ENCODE results near the gene REXO2.

REXO2 gene

DNA sequence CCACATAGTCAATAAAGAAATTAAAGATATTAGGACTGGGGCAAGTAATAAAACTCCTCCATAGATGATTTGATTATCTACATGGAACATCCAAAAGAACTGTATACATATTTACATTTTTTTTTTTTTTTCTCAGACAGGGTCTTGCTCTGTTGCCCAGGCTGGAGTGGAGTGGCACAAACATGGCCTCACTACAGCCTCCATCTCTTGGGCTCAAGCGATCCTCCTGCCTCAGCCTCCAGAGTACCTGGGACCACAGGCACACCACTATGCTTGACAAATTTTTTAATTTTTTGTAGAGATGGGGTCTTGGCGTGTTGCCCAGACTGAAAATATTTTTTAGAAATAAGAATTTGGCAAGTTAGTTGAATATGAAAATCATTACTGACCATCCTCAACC, 24.7 kb downstream of the REXO2 start:
- Mint-ChIP-seq H3K27me3 (ENCODE audit: low read depth) (no peaks in the 10 kb centered on the region), H3K9me3 (peaks cover 9% of the 10 kb centered on the region), H3K27ac (no peak overlapping the region), H3K4me3 (no peak overlapping the region), H3K36me3 (ENCODE audit: low read depth) (peaks cover 8% of the 10 kb centered on the region), H3K4me1 (ENCODE audit: low read depth) (no peaks in the 10 kb centered on the region)

- Mint-ChIP-seq H3K36me3 (ENCODE audit: low read depth) (peaks cover 2% of the 10 kb centered on the region), H3K4me1 (ENCODE audit: low read depth) (no peaks in the 10 kb centered on the region), H3K9me3 (peaks cover 8% of the 10 kb centered on the region), H3K27me3 (ENCODE audit: low read depth) (peaks cover 7% of the 10 kb centered on the region), H3K4me3 (no peak overlapping the region), H3K27ac (no peak overlapping the region)
Observed at GRCh38 chr11:114466742-114467141, 27.5 kb downstream of the REXO2 start.

DNA sequence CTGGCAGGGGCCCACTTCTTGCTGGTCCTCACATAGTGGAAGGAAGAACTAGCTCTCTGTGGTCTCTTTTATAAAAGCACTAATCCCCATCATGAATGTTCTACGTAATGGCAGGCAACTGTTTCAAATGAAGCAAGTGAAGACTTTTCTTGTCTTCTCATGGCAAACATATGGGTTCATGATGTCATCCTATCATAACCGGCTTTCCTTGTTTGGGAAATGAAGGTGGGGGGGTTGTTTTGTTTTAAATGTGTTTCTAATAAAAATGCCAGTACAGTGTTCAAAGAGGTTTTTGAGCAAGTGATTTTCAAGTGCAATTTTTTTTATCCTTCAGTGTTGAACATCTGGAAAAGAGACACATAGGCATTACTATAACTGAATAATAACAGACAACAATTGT, 33.4 kb downstream of the REXO2 start:
- Mint-ChIP-seq H3K4me1 (ENCODE audit: low read depth) (no peaks in the 10 kb centered on the region), H3K27ac (no peak overlapping the region), H3K9me3 (no peaks in the 10 kb centered on the region), H3K36me3 (ENCODE audit: low read depth) (no peaks in the 10 kb centered on the region), H3K4me3 (no peak overlapping the region), H3K27me3 (ENCODE audit: low read depth) (peaks cover 19% of the 10 kb centered on the region)

DNA sequence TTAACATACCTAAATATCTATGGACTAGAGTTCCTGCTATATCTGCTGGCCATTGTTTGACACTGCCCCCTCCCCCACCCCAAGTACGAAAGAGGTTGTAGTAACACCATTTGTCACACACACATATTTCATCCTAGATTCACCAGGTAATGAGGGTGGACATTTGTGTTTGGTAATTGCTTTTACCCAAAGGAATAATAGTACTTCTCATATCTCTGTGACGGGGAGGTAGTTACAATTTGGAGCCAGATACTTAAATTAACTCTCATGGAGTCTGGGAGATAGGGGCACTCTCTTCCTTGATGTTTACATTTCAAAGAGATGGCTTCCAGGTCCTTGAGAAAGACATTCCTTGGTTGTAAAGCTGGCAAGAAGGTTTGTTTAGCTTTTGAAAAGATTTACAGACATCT, 38.7 kb downstream of the REXO2 start:
- Mint-ChIP-seq H3K27ac (no peak overlapping the region), H3K9me3 (no peaks in the 10 kb centered on the region), H3K36me3 (ENCODE audit: low read depth) (no peaks in the 10 kb centered on the region), H3K27me3 (ENCODE audit: low read depth) (peaks cover 9% of the 10 kb centered on the region), H3K4me1 (ENCODE audit: low read depth) (no peaks in the 10 kb centered on the region), H3K4me3 (no peak overlapping the region)

DNA sequence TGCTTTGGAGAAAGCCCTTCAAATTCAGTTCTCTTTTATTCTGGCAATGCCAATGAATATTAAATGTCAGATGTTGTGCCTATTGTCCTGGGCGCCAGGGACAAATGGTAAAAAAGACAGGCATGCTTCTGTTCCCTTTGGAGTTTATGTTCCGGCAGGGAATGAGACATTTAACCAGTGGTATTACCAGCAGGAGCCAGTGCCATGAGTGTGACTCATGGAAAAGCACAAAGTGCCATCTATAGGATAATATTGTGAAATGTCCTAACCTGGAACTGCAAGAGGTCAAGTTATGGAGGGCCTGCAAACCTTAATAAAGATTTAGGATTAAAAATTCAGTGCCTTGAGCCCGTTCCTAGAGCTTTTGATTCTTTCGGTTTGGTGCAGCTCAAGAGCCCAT, 39.5 kb downstream of the REXO2 start:
- H3K27ac Mint-ChIP-seq, result no peak overlapping the region
- H3K4me1 Mint-ChIP-seq (ENCODE audit: low read depth), result no peaks in the 10 kb centered on the region
- H3K4me3 Mint-ChIP-seq, result no peak overlapping the region
- no peaks in the 10 kb centered on the region for H3K9me3 Mint-ChIP-seq
- H3K36me3 Mint-ChIP-seq (ENCODE audit: low read depth), result no peaks in the 10 kb centered on the region
- peaks cover 9% of the 10 kb centered on the region for H3K27me3 Mint-ChIP-seq (ENCODE audit: low read depth)

GRCh38 chr11:114479331-114479730, 40.1 kb downstream of the REXO2 start:
- no peaks in the 10 kb centered on the region for H3K36me3 Mint-ChIP-seq (ENCODE audit: low read depth)
- H3K4me1 Mint-ChIP-seq (ENCODE audit: low read depth), result no peaks in the 10 kb centered on the region

GRCh38 chr11:114482114-114482513, 42.8 kb downstream of the REXO2 start:
- Mint-ChIP-seq H3K4me3 (no peak overlapping the region), H3K27ac (no peak overlapping the region), H3K9me3 (no peaks in the 10 kb centered on the region), H3K27me3 (ENCODE audit: low read depth) (peaks cover 6% of the 10 kb centered on the region), H3K36me3 (ENCODE audit: low read depth) (no peaks in the 10 kb centered on the region), H3K4me1 (ENCODE audit: low read depth) (no peaks in the 10 kb centered on the region)

More at GRCh38 chr11:114479331-114479730, 40.1 kb downstream of the REXO2 start:
- Mint-ChIP-seq H3K9me3 (no peaks in the 10 kb centered on the region), H3K27ac (no peak overlapping the region), H3K4me3 (no peak overlapping the region), H3K27me3 (ENCODE audit: low read depth) (peaks cover 11% of the 10 kb centered on the region)

DNA sequence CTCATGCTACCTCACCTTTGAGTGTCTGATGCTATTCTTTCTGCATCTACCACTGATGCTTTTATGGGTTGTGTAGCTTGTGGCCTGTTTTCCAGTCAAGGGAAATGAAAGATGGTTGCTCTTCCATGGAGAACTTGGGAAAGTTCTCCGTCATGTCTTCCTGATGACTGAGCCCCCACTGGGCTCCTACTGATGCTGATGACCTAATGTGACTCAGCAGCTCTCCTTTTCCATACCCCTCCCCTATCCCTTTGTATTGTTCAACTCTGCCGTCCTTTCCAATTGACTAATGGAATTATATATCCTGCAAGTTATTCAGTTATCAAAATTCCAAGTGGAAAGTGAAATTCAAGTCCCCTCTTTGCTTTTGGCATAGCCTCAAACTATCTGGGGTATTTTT, 44.7 kb downstream of the REXO2 start:
- Mint-ChIP-seq H3K9me3 (no peaks in the 10 kb centered on the region), H3K4me1 (ENCODE audit: low read depth) (no peaks in the 10 kb centered on the region), H3K27ac (no peak overlapping the region), H3K4me3 (no peak overlapping the region), H3K36me3 (ENCODE audit: low read depth) (no peaks in the 10 kb centered on the region), H3K27me3 (ENCODE audit: low read depth) (peaks cover 4% of the 10 kb centered on the region)

GRCh38 chr11:114496915-114497314, 57.6 kb downstream of the REXO2 start:
- H3K27me3 Mint-ChIP-seq (ENCODE audit: low read depth), result no peaks in the 10 kb centered on the region
- H3K4me1 Mint-ChIP-seq (ENCODE audit: low read depth), result no peaks in the 10 kb centered on the region
- no peak overlapping the region for H3K4me3 Mint-ChIP-seq
- no peaks in the 10 kb centered on the region for H3K36me3 Mint-ChIP-seq (ENCODE audit: low read depth)
- no peaks in the 10 kb centered on the region for H3K9me3 Mint-ChIP-seq
- no peak overlapping the region for H3K27ac Mint-ChIP-seq

- H3K27me3 Mint-ChIP-seq (ENCODE audit: low read depth), result no peaks in the 10 kb centered on the region
- no peaks in the 10 kb centered on the region for H3K9me3 Mint-ChIP-seq
- H3K36me3 Mint-ChIP-seq (ENCODE audit: low read depth), result no peaks in the 10 kb centered on the region
- H3K4me1 Mint-ChIP-seq (ENCODE audit: low read depth), result no peaks in the 10 kb centered on the region
- H3K27ac Mint-ChIP-seq, result no peak overlapping the region
- no peak overlapping the region for H3K4me3 Mint-ChIP-seq
Observed at GRCh38 chr11:114499756-114500155, 60.5 kb downstream of the REXO2 start.

Measured in T-helper 1 cell treated with Interleukin-12 subunit alpha and Interleukin-12 subunit beta and Interleukin-4 antibody, amounts not matched to agents 30 μg/mL and 1 μg/mL, for 36 hours (primary cell).